IMR-90 (cell line): Measurements from ENCODE around the gene FBXO5.

ENCODE experiments used
- CEBPB ChIP-seq: IDR thresholded peaks from 2 replicates; pipeline ENCODE4 v1.6.1; 2012; ENCODE audit warnings: low read depth, low read length, improper control_type of control experiment
- CTCF ChIP-seq: conservative IDR thresholded peaks from 2 replicates; pipeline ENCODE4 v1.5.1; 2012; ENCODE audit warnings: mild to moderate bottlenecking, low read depth, low read length, improper control_type of control experiment
- FOS ChIP-seq: fragments of 150-350 bp; IDR thresholded peaks from 2 replicates; pipeline ENCODE4 v1.6.1; 2016; ENCODE audit warnings: low read depth, low read length
- MXI1 ChIP-seq: IDR thresholded peaks from 2 replicates; pipeline ENCODE4 v1.6.1; 2012; ENCODE audit warnings: low read depth, mild to moderate bottlenecking, low read length, moderate library complexity, borderline replicate concordance
- NFE2L2 ChIP-seq: fragments of 150-350 bp; IDR thresholded peaks from 2 replicates; pipeline ENCODE4 v1.6.1; 2016; ENCODE audit warnings: low read depth, mild to moderate bottlenecking, low read length
- POLR2A ChIP-seq: IDR thresholded peaks from 2 replicates; pipeline ENCODE4 v1.6.1; 2012; ENCODE audit warnings: mild to moderate bottlenecking, low read depth, low read length
- RAD21 ChIP-seq: IDR thresholded peaks from 2 replicates; pipeline ENCODE4 v1.6.1; 2012; ENCODE audit warnings: low read length, improper control_type of control experiment
- SMC3 ChIP-seq: fragments of 150-350 bp; IDR thresholded peaks from 2 replicates; pipeline ENCODE4 v1.6.1; 2016; ENCODE audit warnings: low read depth, mild to moderate bottlenecking, antibody characterized with exemption, low read length, moderate library complexity
- TF ChIP-seq, protein P1 (sequence below): fragments of 150-350 bp; IDR thresholded peaks from 2 replicates; pipeline ENCODE4 v1.6.1; 2017; ENCODE audit warnings: mild to moderate bottlenecking, antibody characterized with exemption, low read length, low read depth

- no peak for TF ChIP-seq FOS
- TF ChIP-seq POLR2A: no peak
- no peak for TF ChIP-seq MXI1
- TF ChIP-seq CTCF: no peak
- no peak for TF ChIP-seq NFE2L2
- no peak for TF ChIP-seq CEBPB
- no peak for TF ChIP-seq SMC3
- TF ChIP-seq RAD21: no peak
- TF ChIP-seq, protein P1, sequence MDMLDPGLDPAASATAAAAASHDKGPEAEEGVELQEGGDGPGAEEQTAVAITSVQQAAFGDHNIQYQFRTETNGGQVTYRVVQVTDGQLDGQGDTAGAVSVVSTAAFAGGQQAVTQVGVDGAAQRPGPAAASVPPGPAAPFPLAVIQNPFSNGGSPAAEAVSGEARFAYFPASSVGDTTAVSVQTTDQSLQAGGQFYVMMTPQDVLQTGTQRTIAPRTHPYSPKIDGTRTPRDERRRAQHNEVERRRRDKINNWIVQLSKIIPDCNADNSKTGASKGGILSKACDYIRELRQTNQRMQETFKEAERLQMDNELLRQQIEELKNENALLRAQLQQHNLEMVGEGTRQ: no peak
These were observed 4.1 kb upstream of the FBXO5 start for GRCh38 chr6:152986978-152987377.
